ENCODE measurements around the gene CCT8L2.
"Not testable (repeated sequence)": the region's sequence is repeated elsewhere in the genome, so short reads cannot be mapped to it uniquely, and the experiment has no call there.

DNA sequence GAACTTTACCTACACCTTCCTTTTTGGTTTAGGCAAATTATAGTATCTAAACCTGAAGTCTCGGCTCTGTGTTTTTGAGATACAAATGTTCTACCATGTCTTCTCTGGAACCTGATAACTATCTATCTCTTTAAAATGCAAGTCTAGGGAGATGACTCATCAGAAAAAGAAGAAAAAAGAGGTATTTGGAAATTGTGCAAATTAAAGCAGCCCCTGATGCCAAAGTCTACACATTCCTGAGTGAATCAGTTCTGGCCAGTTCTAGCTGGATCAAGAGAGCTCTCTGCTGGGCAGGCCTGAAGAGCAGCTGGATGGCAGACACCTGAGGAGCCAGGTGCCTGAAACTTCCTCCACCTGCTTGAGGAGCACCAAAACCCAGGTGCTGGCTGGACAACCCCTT, 49.3 kb downstream of the CCT8L2 start:
- TF ChIP-seq, protein P1, sequence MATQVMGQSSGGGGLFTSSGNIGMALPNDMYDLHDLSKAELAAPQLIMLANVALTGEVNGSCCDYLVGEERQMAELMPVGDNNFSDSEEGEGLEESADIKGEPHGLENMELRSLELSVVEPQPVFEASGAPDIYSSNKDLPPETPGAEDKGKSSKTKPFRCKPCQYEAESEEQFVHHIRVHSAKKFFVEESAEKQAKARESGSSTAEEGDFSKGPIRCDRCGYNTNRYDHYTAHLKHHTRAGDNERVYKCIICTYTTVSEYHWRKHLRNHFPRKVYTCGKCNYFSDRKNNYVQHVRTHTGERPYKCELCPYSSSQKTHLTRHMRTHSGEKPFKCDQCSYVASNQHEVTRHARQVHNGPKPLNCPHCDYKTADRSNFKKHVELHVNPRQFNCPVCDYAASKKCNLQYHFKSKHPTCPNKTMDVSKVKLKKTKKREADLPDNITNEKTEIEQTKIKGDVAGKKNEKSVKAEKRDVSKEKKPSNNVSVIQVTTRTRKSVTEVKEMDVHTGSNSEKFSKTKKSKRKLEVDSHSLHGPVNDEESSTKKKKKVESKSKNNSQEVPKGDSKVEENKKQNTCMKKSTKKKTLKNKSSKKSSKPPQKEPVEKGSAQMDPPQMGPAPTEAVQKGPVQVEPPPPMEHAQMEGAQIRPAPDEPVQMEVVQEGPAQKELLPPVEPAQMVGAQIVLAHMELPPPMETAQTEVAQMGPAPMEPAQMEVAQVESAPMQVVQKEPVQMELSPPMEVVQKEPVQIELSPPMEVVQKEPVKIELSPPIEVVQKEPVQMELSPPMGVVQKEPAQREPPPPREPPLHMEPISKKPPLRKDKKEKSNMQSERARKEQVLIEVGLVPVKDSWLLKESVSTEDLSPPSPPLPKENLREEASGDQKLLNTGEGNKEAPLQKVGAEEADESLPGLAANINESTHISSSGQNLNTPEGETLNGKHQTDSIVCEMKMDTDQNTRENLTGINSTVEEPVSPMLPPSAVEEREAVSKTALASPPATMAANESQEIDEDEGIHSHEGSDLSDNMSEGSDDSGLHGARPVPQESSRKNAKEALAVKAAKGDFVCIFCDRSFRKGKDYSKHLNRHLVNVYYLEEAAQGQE (IDR thresholded peaks at IDR 0.05; ENCODE audit: unreplicated experiment), result not testable (repeated sequence)
- TF ChIP-seq, protein P2, sequence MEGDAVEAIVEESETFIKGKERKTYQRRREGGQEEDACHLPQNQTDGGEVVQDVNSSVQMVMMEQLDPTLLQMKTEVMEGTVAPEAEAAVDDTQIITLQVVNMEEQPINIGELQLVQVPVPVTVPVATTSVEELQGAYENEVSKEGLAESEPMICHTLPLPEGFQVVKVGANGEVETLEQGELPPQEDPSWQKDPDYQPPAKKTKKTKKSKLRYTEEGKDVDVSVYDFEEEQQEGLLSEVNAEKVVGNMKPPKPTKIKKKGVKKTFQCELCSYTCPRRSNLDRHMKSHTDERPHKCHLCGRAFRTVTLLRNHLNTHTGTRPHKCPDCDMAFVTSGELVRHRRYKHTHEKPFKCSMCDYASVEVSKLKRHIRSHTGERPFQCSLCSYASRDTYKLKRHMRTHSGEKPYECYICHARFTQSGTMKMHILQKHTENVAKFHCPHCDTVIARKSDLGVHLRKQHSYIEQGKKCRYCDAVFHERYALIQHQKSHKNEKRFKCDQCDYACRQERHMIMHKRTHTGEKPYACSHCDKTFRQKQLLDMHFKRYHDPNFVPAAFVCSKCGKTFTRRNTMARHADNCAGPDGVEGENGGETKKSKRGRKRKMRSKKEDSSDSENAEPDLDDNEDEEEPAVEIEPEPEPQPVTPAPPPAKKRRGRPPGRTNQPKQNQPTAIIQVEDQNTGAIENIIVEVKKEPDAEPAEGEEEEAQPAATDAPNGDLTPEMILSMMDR (conservative IDR thresholded peaks at IDR 0.05; ENCODE audit: low read depth in 2 of 2), result not testable (repeated sequence)
- not testable (repeated sequence) for TF ChIP-seq POLR2AphosphoS5 (IDR thresholded peaks at IDR 0.05; ENCODE audit: low read depth); EZH2phosphoT487 (IDR thresholded peaks at IDR 0.05; ENCODE audit: unreplicated experiment); ZNF331 (CRISPR knock-in tag; IDR thresholded peaks at IDR 0.05; ENCODE audit: low read depth); EZH2 (IDR thresholded peaks at IDR 0.05; ENCODE audit: low read depth, unreplicated experiment); JUNB (IDR thresholded peaks at IDR 0.05; ENCODE audit: unreplicated experiment)
